Neural progenitor cell (in vitro differentiated cells): ENCODE results near the gene CREB5.

ENCODE experiments used
- CTCF ChIP-seq: fragments of 200-600 bp; sonication (generic); IDR thresholded peaks from 2 replicates; pipeline ENCODE4 v1.5.1; 2017; ENCODE audit warnings: antibody characterized with exemption, mild to moderate bottlenecking
- EZH2 ChIP-seq: fragments of 200-600 bp; sonication (generic); IDR thresholded peaks from 2 replicates; pipeline ENCODE4 v1.6.1; 2017; ENCODE audit warnings: antibody characterized with exemption, mild to moderate bottlenecking, moderate library complexity
- EZH2phosphoT487 ChIP-seq: fragments of 200-600 bp; sonication (generic); IDR thresholded peaks from 2 replicates; pipeline ENCODE4 v1.6.1; 2017; ENCODE audit warnings: antibody characterized with exemption

DNA sequence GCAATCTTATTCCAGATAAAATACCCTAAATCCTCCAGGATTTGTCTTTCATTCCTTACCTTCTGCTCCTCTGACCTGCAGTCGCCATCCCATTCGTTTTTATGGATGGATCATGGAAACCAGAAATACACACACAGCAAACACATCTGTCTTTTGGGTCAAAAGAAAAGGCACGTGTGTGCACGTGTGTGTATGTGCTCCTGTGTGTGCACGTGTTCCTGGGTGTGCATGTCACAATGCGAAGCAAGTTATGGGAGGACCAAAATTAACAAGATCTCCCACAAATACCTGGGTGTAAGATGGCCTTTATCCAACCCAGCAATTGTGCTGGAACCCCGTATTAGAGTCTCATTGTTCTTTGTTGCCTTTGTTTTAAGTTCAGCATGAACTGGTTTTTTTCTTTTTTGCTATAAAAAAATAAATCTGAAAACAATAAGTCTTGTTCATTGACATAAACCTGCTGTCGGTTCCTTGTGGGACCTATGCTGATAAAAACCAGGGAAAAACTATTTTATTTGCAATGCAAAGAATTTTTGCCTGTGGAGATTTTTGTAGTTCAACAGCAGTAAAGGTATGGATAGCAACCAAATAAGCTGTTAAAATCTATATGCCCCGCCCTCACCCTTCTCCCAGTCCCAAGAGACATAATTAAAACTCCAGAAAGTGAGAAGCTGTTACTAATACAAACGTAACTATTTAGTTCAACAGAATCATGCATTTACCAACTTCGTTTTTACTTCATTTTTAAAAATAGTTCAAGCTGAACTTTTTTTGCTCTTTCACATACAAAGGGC, 229.6 kb downstream of the CREB5 start:
- TF ChIP-seq EZH2phosphoT487 (no peak), CTCF (no peak), EZH2 (no peak)
